ENCODE results near the gene CMIP.

- no peak for TF ChIP-seq CTCF (IDR thresholded peaks at IDR 0.05)
- no peak for TF ChIP-seq POLR2A (IDR thresholded peaks at IDR 0.05)
These were observed 142.5 kb downstream of the CMIP start for GRCh38 chr16:81586977-81587625.
